Small intestine (tissue), 7 donors: ENCODE results near the gene DPP4. TPM values are rescaled to one million over a fixed set of nuclear protein-coding genes. Genes with fewer than 3 reads are reported as not detected.

ENCODE experiments used
- DNase-seq, 2 donors: peaks; one replicate each; pipeline versions ENCODE4 v3.0.0 to v3.0.0-alpha.2; 2013
- FAIRE-seq: peaks from 2 replicates; lab custom pipeline; 2012; peaks lifted over from hg19 to GRCh38; lab: Jason Lieb, UNC
- H3K27ac ChIP-seq, 3 donors: one replicate each; pipeline ENCODE4 v1.5.1; 2013; ENCODE audit warnings: low read length in 2 of 3, mild to moderate bottlenecking in 2 of 3, control low read depth in 1 of 3, inconsistent platforms in 1 of 3, low read depth in 1 of 3, moderate library complexity in 1 of 3
- H3K27me3 ChIP-seq, 3 donors: one replicate each; pipeline ENCODE4 v1.6.1; 2013; ENCODE audit warnings: low read length in 3 of 3, inconsistent platforms in 1 of 3; ENCODE audit not compliant: control insufficient read depth in 3 of 3, insufficient read depth in 3 of 3
- H3K36me3 ChIP-seq, 3 donors: one replicate each; pipeline ENCODE4 v1.6.1; 2013; ENCODE audit warnings: low read length in 3 of 3, inconsistent platforms in 1 of 3, low read depth in 1 of 3, mild to moderate bottlenecking in 1 of 3, moderate library complexity in 1 of 3; ENCODE audit not compliant: control insufficient read depth in 3 of 3, insufficient read depth in 2 of 3
- H3K4me1 ChIP-seq, 3 donors: one replicate each; pipeline ENCODE4 v1.6.1; 2013; ENCODE audit warnings: low read length in 2 of 3, inconsistent platforms in 1 of 3, low read depth in 1 of 3, mild to moderate bottlenecking in 1 of 3, moderate library complexity in 1 of 3; ENCODE audit not compliant: control insufficient read depth in 3 of 3, insufficient read depth in 2 of 3
- H3K4me3 ChIP-seq, 3 donors: one replicate each; pipeline ENCODE4 v1.5.1; 2013; ENCODE audit warnings: low read length in 3 of 3, control low read depth in 1 of 3, inconsistent platforms in 1 of 3, low read depth in 1 of 3, mild to moderate bottlenecking in 1 of 3, moderate library complexity in 1 of 3
- H3K9me3 ChIP-seq, 2 donors: one replicate each; pipeline ENCODE4 v1.6.1; 2013; ENCODE audit warnings: low read depth in 1 of 2, low read length in 1 of 2; ENCODE audit not compliant: control insufficient read depth in 2 of 2, insufficient read depth in 1 of 2
- WGBS, 3 donors: extraction: QIAGEN DNeasy Blood & Tissue Kit; methylation state at CpG; one replicate each; pipeline ENCODE4 v1.1.7; 2013; 5-methylcytosine and 5-hydroxymethylcytosine counted together
- polyA plus RNA-seq, 4 donors: library from polyadenylated mRNA; stranded (reverse) in 3 of 4; unstranded in 1 of 4; fragments of 200-250 nt in 3 of 4; fragments of 120-200 nt in 1 of 4; gene quantifications; one replicate each; pipeline versions ENCODE4 v1.2.1 to v1.2.3, GENCODE V29; 2013
- donor health status: healthy with polysubstance abuse.
- donor health status: control.
- donor health status: control.
- donor health status: Bipolar disorder and iron deficiency.
- donor health status: healthy.

Gene DPP4
- polyA plus RNA-seq, 4 donors = 35.8 to 253 (median 52.0) TPM

GRCh38 chr2:162014751-162015150 is 59.3 kb downstream of the DPP4 start:
- H3K4me3 ChIP-seq = no peak overlapping the region
- H3K36me3 ChIP-seq = peaks cover 0 to 20% (median 11%) of the 10 kb centered on the region in 3 donors
- H3K27ac ChIP-seq = no peak overlapping the region
- WGBS, 3 donors = 64 to 81% (median 78%) methylated on average over 6 of the region's 6 CpGs
- no peaks in the 10 kb centered on the region for H3K27me3 ChIP-seq
- H3K4me1 ChIP-seq = peaks cover 3 to 8% (median 7%) of the 10 kb centered on the region in 3 donors
- FAIRE-seq = no peak
- no peak for DNase-seq
- no peaks in the 10 kb centered on the region for H3K9me3 ChIP-seq

- Histone ChIP-seq H3K4me1 (peaks cover 3 to 8% (median 7%) of the 10 kb centered on the region in 3 donors), H3K27me3 (no peaks in the 10 kb centered on the region), H3K27ac (peak overlapping the region in 1 of 3 donors; percentile 54), H3K36me3 (peaks cover 0 to 13% (median 12%) of the 10 kb centered on the region in 3 donors), H3K9me3 (no peaks in the 10 kb centered on the region), H3K4me3 (no peak overlapping the region)
- FAIRE-seq = no peak
- WGBS, 3 donors = 76 to 91% (median 85%) methylated on average over 9 of the region's 9 CpGs
- DNase-seq = no peak
Measured at GRCh38 chr2:162013514-162014475, 60.2 kb downstream of the DPP4 start.

- 18 to 30% (median 24%) methylated on average over 2 of the region's 2 CpGs for WGBS, 3 donors
- H3K4me1 ChIP-seq = peaks cover 3 to 8% (median 7%) of the 10 kb centered on the region in 3 donors
- peak overlapping the region in 1 of 3 donors; percentile 38 for H3K27ac ChIP-seq
- no peak for FAIRE-seq
- no peak overlapping the region for H3K4me3 ChIP-seq
- no peak for DNase-seq
- H3K27me3 ChIP-seq = no peaks in the 10 kb centered on the region
- H3K36me3 ChIP-seq = peaks cover 0 to 12% (median 10%) of the 10 kb centered on the region in 3 donors
- H3K9me3 ChIP-seq = no peaks in the 10 kb centered on the region
Measured at GRCh38 chr2:162012565-162013058, 61.4 kb downstream of the DPP4 start.

- Histone ChIP-seq H3K36me3 (peaks cover 0 to 10% (median 7%) of the 10 kb centered on the region in 3 donors), H3K4me3 (no peak overlapping the region), H3K4me1 (peaks cover 3 to 8% (median 7%) of the 10 kb centered on the region in 3 donors), H3K9me3 (no peaks in the 10 kb centered on the region), H3K27ac (peak overlapping the region in 1 of 3 donors; percentile 38), H3K27me3 (no peaks in the 10 kb centered on the region)
- 34 to 54% (median 52%) methylated on average over 2 of the region's 2 CpGs for WGBS, 3 donors
- FAIRE-seq = no peak
- DNase-seq = peak; percentile 69 to 82
Measured at GRCh38 chr2:162011706-162012564, 62.1 kb downstream of the DPP4 start.

GRCh38 chr2:162009543-162009942 is 64.5 kb downstream of the DPP4 start:
- H3K27ac ChIP-seq = no peak overlapping the region
- H3K4me3 ChIP-seq = no peak overlapping the region
- peaks cover 3 to 8% (median 7%) of the 10 kb centered on the region in 3 donors for H3K4me1 ChIP-seq
- FAIRE-seq (no peak), DNase-seq (no peak)
- WGBS, 3 donors = 8 to 95% (median 46%) methylated on average over 2 of the region's 2 CpGs
- H3K36me3 ChIP-seq = peaks cover 0 to 13% (median 5%) of the 10 kb centered on the region in 3 donors
- H3K27me3 ChIP-seq = no peaks in the 10 kb centered on the region
- H3K9me3 ChIP-seq = no peaks in the 10 kb centered on the region

- Histone ChIP-seq H3K27ac (no peak overlapping the region), H3K4me3 (no peak overlapping the region), H3K36me3 (peaks cover 0 to 20% (median 9%) of the 10 kb centered on the region in 3 donors), H3K9me3 (no peaks in the 10 kb centered on the region), H3K4me1 (peaks cover 3 to 6% (median 5%) of the 10 kb centered on the region in 3 donors), H3K27me3 (no peaks in the 10 kb centered on the region)
- 81 to 88% (median 85%) methylated on average over 3 of the region's 3 CpGs for WGBS, 3 donors
- DNase-seq = peak; percentile 26 to 31
- FAIRE-seq = peak; percentile 96
Measured at GRCh38 chr2:162007447-162008040, 66.5 kb downstream of the DPP4 start.

GRCh38 chr2:162006337-162006736 is 67.7 kb downstream of the DPP4 start:
- DNase-seq (no peak), FAIRE-seq (no peak)
- Histone ChIP-seq H3K9me3 (no peaks in the 10 kb centered on the region), H3K4me3 (no peak overlapping the region), H3K27ac (no peak overlapping the region), H3K4me1 (no peaks in the 10 kb centered on the region), H3K27me3 (no peaks in the 10 kb centered on the region), H3K36me3 (peaks cover 0 to 20% (median 13%) of the 10 kb centered on the region in 3 donors)
